ENCODE measurements around the gene HDAC9. TPM values are rescaled to one million over a fixed set of nuclear protein-coding genes. Genes with fewer than 3 reads are reported as not detected.

The HDAC9 gene
- total and polyA plus RNA-seq, 2 of the 13 experiments (the other 11 are each of a cell fraction or from before 2014, with no cell fraction given): 0.05 to 0.07 TPM

DNA sequence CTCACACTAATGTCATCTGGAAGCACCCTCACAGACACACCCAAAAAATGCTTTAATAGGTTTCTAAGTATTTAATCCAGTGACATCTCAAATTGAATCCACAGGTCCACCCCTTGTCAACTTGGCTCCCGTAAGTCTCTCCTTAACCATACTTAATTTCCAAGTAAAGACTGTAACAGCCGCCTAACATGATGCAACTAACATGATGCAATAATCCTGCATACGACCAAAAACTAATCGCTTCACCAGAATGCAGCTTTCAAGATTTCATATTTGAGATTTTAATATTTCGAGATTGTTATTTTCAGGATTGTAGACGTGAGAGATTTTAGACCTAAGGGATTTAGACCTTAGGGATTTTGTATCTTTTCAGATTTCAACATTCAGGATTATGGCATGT lies 3.7 kb upstream of the HDAC9 start:
- WGBS (ENCODE audit: low lambda C conversion rate): under 1% methylated on average over 6 of the region's 6 CpGs
- Histone ChIP-seq H3K9ac (ENCODE audit: insufficient read depth, low read depth, low read length) (no peak overlapping the region), H3K27ac (ENCODE audit: extremely low read length, insufficient read depth, low read length) (no peak overlapping the region), H2AFZ (ENCODE audit: low read length) (no peak overlapping the region), H3K27me3 (ENCODE audit: control insufficient read depth in 1 of 2, insufficient read depth in 2 of 2, low read length in 2 of 2) (no peaks in the 10 kb centered on the region), H3K4me3 (replicated peaks in 1 of 3; ENCODE audit: insufficient read depth in 1 of 3, low read depth in 2 of 3, low read length in 3 of 3) (no peak overlapping the region), H3K36me3 (replicated peaks in 1 of 2; ENCODE audit: control insufficient read depth in 1 of 2, insufficient read depth in 2 of 2, low read length in 2 of 2) (no peaks in the 10 kb centered on the region), H3K9me3 (ENCODE audit: low read length) (no peaks in the 10 kb centered on the region), H4K20me1 (ENCODE audit: insufficient read depth, low read length) (no peaks in the 10 kb centered on the region), H3K4me2 (ENCODE audit: low read depth, low read length) (no peak overlapping the region), H3K79me2 (ENCODE audit: insufficient read depth, low read length) (no peaks in the 10 kb centered on the region), H3K4me1 (ENCODE audit: insufficient read depth, low read length) (no peaks in the 10 kb centered on the region)
- BruUV-seq (replicated peaks): no TSS peak
- CTCF ChIA-PET (ENCODE audit: low intra/inter-chr PET ratio, low total read pairs): no interaction called here
- in situ Hi-C loops (cut with HindIII; ENCODE audit: extremely low pct_ligation_motif_present, low pct_unique_long_range_greater_than_20kb) (no loop called here), intact Hi-C loops (cut with micrococcal nuclease; ENCODE audit: unreplicated experiment) (no loop called here)
- ATAC-seq (no peak), FAIRE-seq (no peak), DNase-seq (ENCODE audit: low spot score) (no peak)
- POLR2A ChIA-PET: no interaction called here
- TF ChIP-seq HOXA5 (CRISPR knock-in tag; IDR thresholded peaks at IDR 0.05): no peak
- peak; percentile 76 for TF ChIP-seq CEBPB (IDR thresholded peaks at IDR 0.05; ENCODE audit: borderline replicate concordance, low read depth, low read length)
- TF ChIP-seq, protein P1, sequence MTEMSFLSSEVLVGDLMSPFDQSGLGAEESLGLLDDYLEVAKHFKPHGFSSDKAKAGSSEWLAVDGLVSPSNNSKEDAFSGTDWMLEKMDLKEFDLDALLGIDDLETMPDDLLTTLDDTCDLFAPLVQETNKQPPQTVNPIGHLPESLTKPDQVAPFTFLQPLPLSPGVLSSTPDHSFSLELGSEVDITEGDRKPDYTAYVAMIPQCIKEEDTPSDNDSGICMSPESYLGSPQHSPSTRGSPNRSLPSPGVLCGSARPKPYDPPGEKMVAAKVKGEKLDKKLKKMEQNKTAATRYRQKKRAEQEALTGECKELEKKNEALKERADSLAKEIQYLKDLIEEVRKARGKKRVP (CRISPR knock-in tag; IDR thresholded peaks at IDR 0.05): peak in 1 of 2 experiments; percentile 91; a peak in 2 of 4 replicates
- TF ChIP-seq ZFYVE20 (CRISPR knock-in tag; IDR thresholded peaks at IDR 0.05; ENCODE audit: borderline replicate concordance, low read depth): no peak
- TF ChIP-seq CEBPG (CRISPR knock-in tag; IDR thresholded peaks at IDR 0.05): 0 out of 2 replicates have a peak, but pooled peaks have one; percentile 40

DNA sequence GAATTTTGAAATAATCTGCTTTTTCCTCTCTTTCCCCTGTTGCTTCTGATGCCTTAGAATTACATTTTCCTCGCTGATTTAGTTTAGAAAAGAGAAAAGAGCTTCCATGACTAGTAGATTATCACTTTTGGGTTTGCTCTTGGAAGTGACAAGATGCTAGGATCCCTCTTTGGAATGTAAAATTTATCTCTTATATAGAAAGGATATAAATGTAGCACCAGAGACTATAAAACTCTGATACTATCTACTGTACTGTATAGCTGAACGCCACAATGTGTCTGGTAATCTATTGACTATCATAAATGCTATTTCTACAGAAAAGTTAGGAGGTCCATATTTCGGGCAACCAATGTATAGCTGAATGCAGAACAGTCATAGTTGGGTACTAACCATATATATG lies 1.1 kb upstream of the HDAC9 start:
- no peak overlapping the region for H2AFZ ChIP-seq (ENCODE audit: low read length)

More for the DNA sequence above, 1.1 kb upstream of the HDAC9 start:
- intact Hi-C loops (cut with micrococcal nuclease; ENCODE audit: unreplicated experiment) (no loop called here), in situ Hi-C loops (cut with HindIII; ENCODE audit: extremely low pct_ligation_motif_present, low pct_unique_long_range_greater_than_20kb) (no loop called here)
- DNase-seq (ENCODE audit: low spot score) (no peak), ATAC-seq (no peak), FAIRE-seq (no peak)
- no TSS peak for BruUV-seq (replicated peaks)
- H3K9me3 ChIP-seq (ENCODE audit: low read length): no peaks in the 10 kb centered on the region
- no peaks in the 10 kb centered on the region for H3K36me3 ChIP-seq (replicated peaks in 1 of 2; ENCODE audit: control insufficient read depth in 1 of 2, insufficient read depth in 2 of 2, low read length in 2 of 2)
- no peak overlapping the region for H3K4me3 ChIP-seq (replicated peaks in 1 of 3; ENCODE audit: insufficient read depth in 1 of 3, low read depth in 2 of 3, low read length in 3 of 3)
- TF ChIP-seq ERF (CRISPR knock-in tag; IDR thresholded peaks at IDR 0.05): no peak
- H3K27me3 ChIP-seq (ENCODE audit: control insufficient read depth in 1 of 2, insufficient read depth in 2 of 2, low read length in 2 of 2): no peaks in the 10 kb centered on the region
- no peaks in the 10 kb centered on the region for H3K4me1 ChIP-seq (ENCODE audit: insufficient read depth, low read length)
- H3K9ac ChIP-seq (ENCODE audit: insufficient read depth, low read depth, low read length): no peak overlapping the region
- H3K27ac ChIP-seq (ENCODE audit: extremely low read length, insufficient read depth, low read length): no peak overlapping the region
- no peaks in the 10 kb centered on the region for H4K20me1 ChIP-seq (ENCODE audit: insufficient read depth, low read length)
- H3K4me2 ChIP-seq (ENCODE audit: low read depth, low read length): no peak overlapping the region
- WGBS (ENCODE audit: low lambda C conversion rate): 9% methylated on average over 3 of the region's 3 CpGs
- H3K79me2 ChIP-seq (ENCODE audit: insufficient read depth, low read length): no peaks in the 10 kb centered on the region
- ChIA-PET POLR2A (no interaction called here), CTCF (ENCODE audit: low intra/inter-chr PET ratio, low total read pairs) (no interaction called here)
